Measurements from ENCODE around the gene FHOD3.

DNA sequence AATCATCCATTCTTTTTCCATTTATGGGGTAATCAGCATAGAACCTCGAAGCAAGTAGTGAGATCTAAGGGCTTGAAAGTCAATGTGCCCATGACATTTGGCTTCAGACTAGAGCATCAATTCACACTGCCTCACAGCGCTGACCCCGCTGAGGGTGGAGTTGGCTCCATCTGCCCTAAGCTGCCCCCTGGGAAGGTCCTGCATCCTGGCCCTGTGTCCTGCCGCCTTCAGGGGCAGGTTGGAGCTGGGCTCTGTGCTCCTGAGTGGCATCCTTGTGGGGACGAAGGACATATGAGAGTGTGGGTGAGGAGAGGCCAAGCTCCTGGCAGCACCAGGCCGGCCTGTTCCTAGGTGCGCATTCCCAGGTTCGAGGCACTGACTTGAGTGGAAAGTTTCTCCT lies 249.4 kb downstream of the FHOD3 start:
- TF ChIP-seq PBX3 (IDR thresholded peaks at IDR 0.05) (no peak), JUNB (IDR thresholded peaks at IDR 0.05) (no peak), RARB (CRISPR knock-in tag; IDR thresholded peaks at IDR 0.05) (no peak), SREBF2 (IDR thresholded peaks at IDR 0.05) (no peak), POLR2A (IDR thresholded peaks at IDR 0.05; ENCODE audit: low read length) (no peak), FOXS1 (CRISPR knock-in tag; IDR thresholded peaks at IDR 0.05) (no peak), EHMT2 (IDR thresholded peaks at IDR 0.05; ENCODE audit: low read depth) (no peak), JUN (IDR thresholded peaks at IDR 0.05) (no peak), SMC3 (IDR thresholded peaks at IDR 0.05) (no peak)
- TF ChIP-seq, protein P1, sequence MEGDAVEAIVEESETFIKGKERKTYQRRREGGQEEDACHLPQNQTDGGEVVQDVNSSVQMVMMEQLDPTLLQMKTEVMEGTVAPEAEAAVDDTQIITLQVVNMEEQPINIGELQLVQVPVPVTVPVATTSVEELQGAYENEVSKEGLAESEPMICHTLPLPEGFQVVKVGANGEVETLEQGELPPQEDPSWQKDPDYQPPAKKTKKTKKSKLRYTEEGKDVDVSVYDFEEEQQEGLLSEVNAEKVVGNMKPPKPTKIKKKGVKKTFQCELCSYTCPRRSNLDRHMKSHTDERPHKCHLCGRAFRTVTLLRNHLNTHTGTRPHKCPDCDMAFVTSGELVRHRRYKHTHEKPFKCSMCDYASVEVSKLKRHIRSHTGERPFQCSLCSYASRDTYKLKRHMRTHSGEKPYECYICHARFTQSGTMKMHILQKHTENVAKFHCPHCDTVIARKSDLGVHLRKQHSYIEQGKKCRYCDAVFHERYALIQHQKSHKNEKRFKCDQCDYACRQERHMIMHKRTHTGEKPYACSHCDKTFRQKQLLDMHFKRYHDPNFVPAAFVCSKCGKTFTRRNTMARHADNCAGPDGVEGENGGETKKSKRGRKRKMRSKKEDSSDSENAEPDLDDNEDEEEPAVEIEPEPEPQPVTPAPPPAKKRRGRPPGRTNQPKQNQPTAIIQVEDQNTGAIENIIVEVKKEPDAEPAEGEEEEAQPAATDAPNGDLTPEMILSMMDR (IDR thresholded peaks at IDR 0.05) = no peak
- TF ChIP-seq, protein P2, sequence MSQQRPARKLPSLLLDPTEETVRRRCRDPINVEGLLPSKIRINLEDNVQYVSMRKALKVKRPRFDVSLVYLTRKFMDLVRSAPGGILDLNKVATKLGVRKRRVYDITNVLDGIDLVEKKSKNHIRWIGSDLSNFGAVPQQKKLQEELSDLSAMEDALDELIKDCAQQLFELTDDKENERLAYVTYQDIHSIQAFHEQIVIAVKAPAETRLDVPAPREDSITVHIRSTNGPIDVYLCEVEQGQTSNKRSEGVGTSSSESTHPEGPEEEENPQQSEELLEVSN (IDR thresholded peaks at IDR 0.05; ENCODE audit: borderline replicate concordance, low read depth) = no peak
- TF ChIP-seq, protein P3, sequence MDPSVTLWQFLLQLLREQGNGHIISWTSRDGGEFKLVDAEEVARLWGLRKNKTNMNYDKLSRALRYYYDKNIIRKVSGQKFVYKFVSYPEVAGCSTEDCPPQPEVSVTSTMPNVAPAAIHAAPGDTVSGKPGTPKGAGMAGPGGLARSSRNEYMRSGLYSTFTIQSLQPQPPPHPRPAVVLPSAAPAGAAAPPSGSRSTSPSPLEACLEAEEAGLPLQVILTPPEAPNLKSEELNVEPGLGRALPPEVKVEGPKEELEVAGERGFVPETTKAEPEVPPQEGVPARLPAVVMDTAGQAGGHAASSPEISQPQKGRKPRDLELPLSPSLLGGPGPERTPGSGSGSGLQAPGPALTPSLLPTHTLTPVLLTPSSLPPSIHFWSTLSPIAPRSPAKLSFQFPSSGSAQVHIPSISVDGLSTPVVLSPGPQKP (IDR thresholded peaks at IDR 0.05; ENCODE audit: low read depth, low read length) = no peak
